Measurements from ENCODE around the gene SLC30A5.
"Not testable (repeated sequence)": the region's sequence is repeated elsewhere in the genome, so short reads cannot be mapped to it uniquely, and the experiment has no call there.

SLC30A5 gene

DNA sequence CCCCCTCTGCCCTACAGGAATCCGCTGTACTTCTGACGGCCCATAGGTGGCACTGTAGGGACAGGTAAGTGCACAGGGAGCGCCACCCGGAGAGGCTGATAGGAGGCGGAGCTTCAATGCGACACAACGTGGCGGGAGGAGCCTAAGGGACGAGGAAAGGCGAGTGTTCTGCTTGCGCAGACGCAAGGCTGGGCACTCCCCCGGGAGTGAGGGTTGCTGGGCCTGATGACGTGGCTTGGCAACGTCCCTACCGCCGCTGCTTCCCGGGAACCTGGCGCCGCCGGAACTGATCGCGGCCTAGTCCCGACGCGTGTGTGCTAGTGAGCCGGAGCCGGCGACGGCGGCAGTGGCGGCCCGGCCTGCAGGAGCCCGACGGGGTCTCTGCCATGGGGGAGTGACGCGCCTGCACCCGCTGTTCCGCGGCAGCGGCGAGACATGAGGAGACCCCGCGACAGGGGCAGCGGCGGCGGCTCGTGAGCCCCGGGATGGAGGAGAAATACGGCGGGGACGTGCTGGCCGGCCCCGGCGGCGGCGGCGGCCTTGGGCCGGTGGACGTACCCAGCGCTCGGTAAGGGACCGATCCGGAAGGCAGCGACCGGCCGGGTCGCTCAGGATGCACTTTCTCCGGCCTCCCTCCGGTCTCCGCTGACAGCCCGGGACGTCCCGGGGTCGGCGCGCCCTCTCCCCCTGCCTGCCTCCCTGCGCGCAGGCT, at the start of gene SLC30A5:
Gene SLC30A5, plus strand, starts transcription at position 244 of the 712 bp plus-strand sequence. Its CDS starts 242 bp downstream, at position 486.
- peak; percentile 99 for DNase-seq

DNA sequence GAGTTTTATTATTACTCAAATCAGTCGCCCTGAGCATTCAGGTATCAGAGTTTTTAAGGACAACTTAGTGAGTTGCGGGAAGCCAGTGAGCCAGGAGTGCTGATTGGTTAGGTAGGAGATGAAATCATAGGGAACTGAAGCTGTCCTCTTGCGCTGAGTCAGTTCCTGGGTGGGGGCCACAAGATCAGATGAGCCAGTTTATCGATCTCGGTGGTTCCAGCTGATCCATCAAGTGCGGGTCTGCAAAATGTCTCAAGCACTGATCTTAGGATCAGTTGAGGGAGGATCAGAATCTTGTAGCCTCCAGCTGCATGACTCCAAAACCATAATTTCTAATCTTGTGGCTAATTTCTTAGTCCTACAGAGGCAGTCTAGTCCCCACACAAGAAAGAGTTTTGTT, 48.6 kb upstream of the SLC30A5 start:
- not testable (repeated sequence) for DNase-seq

DNA sequence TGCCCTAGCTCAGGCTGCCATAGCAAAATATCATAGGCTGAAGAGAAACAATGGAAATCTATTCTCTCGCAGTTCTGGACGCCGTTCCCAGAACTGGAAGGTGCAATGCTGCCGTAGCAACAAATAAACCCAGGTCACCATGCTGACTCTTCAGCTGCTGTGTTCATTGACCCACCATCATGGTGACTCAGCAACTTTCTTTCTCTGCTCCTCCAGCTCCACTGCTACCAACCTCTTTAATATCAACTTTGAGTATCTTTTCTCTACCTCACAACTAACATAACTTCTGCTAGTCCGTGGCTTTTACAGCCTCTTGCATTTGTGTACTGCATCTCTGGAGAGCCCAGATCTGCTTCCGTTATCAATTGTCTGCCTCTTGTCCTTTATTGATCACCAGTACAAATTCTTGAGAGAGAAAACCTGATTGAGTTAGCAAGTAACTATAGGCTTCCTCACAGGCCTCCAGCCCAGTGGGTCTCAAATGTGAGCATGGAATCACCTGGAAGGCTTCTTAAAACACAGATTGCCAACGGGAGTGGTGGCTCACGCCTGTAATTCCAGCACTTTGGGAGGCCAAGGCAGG, 47.3 kb upstream of the SLC30A5 start:
- no peak for DNase-seq

DNA sequence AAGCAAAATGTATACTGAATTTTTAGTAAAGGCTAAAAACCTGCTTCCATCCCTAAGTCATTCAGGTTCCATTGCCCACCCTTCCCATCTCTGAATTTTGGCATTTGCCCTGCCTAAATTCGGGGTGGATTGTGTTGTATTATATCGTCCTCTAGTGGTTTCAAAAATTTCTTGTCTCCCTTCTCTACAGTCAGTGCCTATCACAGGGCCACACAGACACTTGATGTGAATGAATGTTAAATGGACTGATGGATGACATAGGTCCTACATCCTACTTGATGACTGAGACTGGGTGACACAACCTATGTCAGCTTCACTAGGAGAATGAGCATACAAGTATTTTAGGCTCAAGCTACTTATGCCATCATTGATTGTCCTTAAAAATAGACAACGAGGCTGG, 45.6 kb upstream of the SLC30A5 start:
- DNase-seq: no peak

DNA sequence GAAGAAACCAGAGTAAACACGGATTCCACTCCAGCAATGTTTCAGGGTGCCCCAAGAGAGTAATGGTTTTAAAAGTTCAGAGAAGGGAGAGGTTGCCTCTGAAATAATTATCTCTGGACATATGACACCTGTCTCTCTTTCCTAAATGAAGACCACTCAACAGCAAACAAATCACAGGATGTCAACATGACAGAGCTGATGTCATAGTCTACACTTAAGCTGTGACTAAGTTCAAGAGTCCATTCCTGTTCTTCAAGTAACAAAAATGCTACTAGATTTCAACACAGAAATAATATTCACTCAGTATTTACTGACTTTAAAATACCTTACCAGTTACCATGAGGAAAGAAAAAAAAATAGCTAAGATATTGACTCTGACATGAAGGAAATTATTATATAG, 44.7 kb upstream of the SLC30A5 start:
- DNase-seq: no peak

DNA sequence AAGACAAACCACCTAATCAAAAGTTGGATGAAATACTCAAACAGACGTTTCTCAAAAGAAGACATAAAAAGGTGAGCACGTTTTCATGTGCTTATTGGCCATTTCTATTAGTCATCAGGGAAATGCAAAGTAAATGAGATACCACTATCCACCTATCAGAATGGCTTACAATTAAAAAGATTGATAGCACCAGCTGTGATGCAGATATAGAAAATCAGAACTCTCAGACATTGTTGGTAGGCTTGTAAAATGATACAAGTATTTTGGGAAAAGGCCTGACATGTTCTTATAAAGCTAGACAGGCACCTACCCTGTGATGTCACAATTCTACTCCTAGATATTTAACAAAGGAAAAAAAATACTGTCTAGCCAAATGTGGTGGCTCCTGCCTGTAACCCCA, 44.0 kb upstream of the SLC30A5 start:
- no peak for DNase-seq

DNA sequence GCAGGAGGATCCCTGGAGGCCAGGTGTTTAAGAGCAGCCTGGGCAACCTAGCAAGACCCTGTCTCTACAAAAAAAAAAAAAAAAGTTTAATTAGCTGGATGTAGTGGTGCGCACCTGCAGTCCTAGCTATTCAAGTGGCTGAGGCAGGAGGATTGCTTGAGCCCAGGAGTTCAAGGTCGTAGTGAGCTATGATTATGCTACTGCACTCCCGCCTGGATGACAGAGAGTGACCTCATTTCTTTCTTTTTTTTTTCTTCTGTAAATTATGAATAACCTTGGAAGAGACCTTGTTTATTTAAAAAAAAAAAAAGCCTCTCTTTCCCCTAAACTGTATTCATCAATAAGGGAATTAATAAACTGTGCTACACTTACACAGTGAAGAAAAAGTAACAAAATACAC, 43.6 kb upstream of the SLC30A5 start:
- DNase-seq: no peak

DNA sequence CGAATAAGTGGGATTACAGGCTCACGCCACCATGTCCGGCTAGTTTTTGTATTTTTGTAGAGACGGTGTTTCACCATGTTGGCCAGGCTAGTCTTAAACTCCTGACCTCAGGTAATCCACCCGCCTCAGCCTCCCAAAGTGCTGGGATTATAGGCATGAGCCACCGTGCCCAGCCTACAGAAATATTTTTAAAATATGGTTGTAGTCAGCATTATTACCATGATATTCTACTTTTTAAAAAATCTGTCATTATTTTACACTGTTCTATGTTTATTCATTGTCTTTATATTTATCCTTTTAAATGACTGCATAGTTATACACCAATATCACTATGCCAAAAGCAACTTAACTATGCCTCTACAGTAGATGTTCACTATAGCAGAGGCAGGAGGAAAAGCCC, 41.6 kb upstream of the SLC30A5 start:
- DNase-seq: no peak

DNA sequence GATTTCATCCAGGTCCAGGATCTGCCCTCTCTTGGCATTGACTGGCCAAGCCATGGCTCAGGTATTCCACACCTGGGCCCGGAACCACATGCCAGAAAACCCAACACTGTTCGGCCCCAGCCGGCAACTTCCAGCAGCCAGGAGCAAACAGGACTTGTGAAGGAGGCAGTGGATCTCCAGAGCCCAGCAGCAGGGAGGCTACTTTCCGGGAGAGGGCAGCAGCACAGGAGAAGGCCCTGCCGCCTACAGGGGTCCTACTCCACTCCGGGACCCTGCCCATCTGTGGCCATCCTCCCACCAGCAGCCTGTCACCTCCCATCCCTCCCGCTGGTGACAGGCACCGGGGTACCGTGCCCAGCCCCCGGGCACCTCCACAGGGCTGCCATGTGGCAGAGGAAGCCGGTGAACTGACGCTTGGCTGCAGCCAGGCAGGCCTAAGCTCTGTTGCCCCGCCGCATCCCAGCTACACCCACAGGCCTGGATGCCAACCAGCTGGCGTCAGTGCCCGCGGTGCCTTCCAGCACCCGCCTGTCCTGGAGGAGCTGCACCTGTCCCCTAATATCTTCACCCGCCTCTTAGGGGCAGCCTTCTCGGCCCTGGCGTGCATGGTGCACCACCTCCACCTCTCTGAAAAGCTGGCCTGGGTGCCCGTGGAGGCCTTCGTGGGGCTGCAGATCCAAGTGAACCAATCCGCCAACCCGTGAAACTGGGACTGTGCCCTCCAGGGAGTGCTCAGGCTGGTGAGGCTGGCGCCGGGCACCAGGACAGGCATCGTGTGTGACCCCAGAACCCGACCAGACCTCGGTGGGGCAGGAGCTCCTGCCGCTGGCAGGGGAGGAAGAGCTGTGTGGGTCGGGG, 18.9 kb upstream of the SLC30A5 start:
- DNase-seq: no peak

DNA sequence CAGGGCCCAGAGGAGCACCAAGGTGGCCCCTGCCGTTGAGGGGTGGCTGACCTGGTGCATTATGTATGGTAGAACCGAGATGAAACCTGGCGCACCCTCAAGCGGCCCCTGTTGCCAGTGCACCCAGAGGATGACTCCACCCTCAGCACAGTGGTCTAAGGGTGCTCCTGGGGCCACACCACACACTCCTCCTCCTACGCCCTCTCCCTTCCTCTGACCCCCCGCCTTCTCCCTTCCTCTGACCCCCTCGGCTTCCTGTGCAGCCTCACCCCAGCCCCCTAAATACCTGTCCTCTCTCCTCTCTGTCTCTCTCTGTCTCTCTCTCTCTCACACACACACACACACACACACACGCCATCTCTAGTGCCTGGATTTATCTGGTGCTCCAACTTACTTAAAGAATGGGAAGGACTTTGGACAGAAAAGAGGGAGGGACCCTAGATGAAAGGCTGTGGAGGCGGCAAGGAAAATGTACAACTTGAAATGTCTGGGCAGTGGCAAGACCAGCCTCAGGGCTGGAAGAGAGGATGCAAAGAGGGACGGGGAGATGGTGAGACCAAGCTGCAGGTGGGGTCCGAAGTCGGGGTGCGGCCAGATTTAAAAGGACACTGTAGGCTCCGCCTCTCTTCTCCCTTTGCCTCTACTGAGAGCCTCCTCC, 18.2 kb upstream of the SLC30A5 start:
- no peak for DNase-seq

DNA sequence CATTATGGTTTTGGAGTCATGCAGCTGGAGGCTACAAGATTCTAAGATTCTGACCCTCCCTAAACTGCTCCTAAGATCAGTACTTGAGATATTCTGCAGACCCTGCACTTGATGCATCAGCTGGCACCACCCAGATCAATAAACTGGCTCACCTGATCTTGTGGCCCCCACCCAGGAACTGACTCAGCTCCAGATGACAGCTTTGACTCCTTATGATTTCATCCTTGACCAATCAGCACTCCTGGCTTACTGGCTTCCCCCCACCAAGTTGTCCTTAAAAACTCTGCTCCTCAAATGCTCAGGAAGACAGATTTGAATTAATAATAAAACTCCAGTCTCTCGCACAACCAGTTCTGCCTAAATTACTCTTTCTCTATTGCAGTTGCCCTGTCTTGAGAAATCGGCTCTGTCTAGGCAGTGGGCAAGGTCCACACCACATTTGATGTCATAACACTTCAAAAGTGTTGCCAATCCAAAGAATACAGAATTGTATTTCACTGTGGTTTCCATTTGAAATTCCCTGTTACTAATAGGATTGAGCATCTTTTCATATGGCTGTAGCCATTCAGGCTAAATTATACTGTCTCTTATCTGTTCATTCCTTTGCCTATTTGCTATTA, 14.8 kb upstream of the SLC30A5 start:
- no peak for DNase-seq

DNA sequence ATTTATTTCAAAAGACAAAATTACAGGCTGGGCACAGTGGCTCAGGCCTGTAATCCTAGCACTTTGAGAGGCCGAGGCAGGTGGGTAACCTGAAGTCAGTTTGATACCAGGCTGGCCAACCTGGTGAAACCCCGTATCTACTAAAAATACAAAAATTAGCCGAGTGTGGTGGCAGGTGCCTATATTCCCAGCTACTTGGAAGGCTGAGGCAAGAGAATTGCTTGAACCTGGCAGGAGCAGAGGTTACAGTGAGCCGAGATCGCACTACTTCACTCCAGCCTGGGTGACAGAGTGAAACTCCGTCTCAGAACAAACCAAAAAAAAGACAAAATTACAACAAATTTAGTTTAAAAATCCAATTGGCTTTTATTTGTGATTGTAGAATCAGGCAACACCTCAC, 14.3 kb upstream of the SLC30A5 start:
- DNase-seq: no peak

DNA sequence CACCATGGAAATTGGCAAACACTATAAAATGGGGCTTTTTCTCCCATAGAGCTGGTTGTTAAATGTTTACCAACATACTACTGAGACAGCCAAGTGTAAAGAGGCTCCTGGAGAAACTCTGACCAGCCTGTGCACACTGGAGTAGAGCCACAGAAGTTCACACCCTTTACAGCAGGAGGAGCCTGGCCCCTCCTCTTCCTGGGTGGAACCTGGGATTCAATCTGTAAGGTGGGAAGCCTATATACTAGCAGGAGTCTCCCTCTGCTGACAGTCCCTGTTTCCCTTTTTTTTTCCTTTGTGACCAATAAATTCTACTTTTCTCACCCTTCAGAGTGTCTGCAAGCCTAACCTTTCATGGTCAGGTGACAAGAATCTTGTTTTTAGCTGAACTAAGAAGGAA, 10.4 kb upstream of the SLC30A5 start:
- no peak for DNase-seq

DNA sequence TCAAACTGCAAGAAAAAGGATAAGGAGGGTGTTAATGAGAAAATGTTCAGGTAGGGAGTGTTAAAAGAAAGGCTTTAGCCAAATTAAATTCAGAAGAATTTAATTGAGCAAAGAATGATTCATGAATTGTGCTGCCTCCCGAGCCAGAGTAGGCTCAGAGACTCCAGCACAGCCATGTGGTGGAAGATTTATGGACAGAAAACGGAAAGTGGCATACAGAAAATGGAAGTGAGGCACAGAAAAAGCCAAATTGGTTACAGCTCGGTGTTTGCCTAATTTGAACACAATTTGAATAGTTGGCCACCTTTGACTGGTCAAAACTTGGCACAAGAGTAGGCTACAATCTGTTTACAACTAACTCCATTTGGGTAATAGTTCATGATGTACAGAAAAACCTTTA, 9.6 kb upstream of the SLC30A5 start:
- no peak for DNase-seq

DNA sequence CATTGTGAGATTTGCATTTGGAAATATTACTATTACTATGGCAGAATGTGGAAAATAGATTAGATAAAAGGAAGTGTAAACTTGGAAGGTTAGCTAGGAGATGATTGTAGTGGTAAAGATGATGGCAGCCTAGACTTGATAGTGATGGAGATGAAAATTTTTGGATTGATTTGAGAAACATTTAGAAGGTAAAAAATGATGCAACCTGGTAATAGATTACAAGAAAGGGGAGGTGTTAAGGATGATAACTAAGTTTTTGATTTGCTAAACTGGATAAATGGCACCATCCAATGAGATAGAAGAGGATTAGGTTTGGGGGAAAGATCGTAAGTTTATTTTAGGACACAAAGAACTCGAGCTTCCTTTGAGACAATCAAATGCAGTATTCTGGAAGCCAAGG, 8.9 kb upstream of the SLC30A5 start:
- DNase-seq: no peak

DNA sequence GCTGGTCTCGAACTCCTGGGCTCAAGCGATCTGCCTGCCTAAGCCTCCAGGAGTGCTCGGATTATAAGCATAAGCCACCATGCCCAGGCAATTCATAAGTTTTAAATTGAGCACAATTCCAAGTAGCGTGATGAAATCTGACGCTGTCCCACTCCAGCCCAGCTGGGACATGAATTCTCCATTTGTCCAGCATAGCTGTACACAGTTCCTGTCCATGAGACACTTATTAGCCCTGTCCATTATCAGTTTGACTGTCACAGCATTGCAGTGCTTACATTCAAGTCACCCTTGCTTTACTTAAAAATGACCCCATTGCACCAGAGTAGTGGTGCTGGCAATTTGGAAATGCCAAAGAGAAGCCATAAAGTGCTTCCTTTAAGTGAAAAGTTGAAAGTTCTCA, 7.6 kb upstream of the SLC30A5 start:
- no peak for DNase-seq

DNA sequence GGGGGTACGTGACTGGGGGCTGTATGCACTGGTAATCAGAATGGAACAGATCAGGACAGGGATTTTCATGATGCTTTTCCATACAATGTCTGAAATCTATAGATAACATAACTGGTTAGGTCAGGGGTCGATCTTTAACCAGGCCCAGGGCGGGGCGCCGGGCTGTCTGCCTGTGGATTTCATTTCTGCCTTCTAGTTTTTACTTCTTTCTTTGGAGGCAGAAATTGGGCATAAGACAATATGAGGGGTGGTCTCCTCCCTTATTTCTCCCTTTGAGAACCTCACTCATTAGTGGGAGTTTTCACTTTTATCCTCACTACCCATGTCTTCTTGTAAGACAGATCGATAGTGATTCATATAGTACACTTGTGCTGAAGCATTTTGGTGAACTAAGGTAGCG, 5.8 kb upstream of the SLC30A5 start:
- not testable (repeated sequence) for DNase-seq

DNA sequence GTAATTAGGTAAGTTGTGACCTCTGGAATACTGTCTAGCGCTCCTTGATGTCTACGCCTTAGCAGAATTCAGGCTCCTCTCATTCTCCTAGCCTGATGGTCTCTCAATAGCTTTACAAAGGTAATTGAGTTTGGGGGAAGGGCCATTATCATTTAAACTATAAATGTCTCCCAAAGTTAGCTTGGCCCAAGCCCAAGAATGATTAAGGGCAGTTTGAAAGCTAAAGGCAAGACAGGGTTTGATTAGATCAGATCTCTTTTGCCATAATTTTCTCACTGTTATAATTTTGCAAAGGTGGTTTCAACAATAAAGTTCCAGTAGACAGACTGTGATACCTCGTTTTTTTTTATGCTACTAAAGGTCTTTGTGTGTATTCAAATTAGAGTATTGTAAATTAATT, 3.7 kb upstream of the SLC30A5 start:
- DNase-seq: no peak

DNA sequence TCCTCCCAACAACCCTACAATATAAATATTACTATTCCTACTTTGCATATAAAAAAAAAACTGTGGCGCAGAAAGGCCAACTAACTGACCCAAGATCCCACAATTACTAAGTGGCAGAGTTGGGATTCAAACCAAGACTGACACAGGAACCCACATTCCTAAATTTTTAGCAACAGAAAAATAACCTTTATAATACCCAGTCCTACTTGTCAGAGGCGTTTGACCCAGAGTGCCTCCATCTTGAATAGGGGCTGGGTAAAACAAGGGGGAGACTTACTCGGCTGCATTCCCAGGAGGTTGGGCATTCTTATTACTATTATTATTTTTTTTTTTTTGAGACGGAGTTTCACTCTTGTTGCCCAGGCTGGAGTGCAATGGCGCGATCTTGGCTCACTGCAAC, 2.0 kb upstream of the SLC30A5 start:
- no peak for DNase-seq

DNA sequence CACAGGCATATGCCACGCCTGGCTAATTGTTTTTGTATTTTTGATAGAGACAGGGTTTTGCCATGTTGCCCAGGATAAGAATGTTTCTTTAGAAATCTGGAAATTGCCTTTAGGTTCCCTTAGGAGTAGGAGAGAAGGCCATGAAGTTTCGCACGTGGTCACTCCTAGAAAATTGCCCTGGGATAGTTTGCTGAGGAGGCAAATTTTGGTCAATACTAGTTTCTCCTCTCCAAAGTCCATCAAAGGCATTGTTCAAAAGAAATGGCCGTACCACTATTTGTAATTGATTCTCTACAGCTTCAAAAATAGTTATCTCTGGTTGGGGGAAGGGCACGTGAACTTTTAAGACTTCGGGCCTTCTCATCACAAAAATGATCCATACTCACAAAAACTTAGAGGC, 845 bp upstream of the SLC30A5 start:
- DNase-seq: no peak

DNA sequence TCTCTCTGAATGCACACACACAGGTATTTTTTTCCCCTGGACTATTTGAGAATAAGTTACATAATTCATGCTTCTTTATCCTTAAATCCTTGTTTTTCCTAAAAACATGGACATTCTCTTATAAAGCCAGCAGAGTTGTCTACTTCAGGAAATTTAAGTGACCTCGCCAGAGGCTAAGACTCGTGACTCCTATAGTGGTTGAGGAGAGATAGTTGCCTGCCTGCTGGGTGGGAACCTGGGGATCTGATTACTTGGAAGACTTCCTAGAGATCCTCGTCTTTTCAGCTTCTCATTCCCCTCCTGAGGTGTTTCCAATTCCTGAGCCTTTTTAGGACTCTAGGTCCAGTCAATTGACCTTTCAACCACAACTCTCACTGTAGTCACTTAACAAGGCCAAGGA, 5.5 kb downstream of the SLC30A5 start:
- no peak for DNase-seq

DNA sequence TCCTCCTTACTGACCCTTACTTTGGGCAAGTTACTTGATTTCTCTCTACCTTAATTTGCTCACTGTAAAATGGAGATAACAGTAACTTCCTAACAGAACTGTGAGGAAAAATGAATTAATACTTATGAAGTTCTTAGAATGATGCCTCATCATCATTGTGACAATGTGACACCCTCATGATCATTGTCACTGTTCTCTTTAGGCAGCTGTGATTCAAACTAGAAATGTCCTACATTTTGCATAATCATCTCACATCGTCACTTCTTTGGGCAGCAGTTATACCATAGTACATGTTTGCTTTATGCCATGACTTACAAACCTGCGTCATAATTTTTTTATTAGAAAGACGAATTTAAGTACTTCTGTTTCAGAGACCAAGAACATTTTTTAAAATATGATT, 9.7 kb downstream of the SLC30A5 start:
- DNase-seq: no peak
